OCI-LY3 (cell line): ENCODE measurements around the gene OAT.

Experiments used
- EZH2phosphoT487 ChIP-seq: fragments of 200-600 bp; shearing (Covaris generic); IDR thresholded peaks from 2 replicates; pipeline ENCODE4 v1.6.1; 2018; ENCODE audit warnings: antibody characterized with exemption, mixed run types, low read depth
- TF ChIP-seq, protein P1 (sequence below): fragments of 200-600, 300-600 bp; sonication (generic); IDR thresholded peaks from 2 replicates; pipeline ENCODE4 v1.5.1; 2014; ENCODE audit warnings: antibody characterized with exemption, low read length, low read depth

DNA sequence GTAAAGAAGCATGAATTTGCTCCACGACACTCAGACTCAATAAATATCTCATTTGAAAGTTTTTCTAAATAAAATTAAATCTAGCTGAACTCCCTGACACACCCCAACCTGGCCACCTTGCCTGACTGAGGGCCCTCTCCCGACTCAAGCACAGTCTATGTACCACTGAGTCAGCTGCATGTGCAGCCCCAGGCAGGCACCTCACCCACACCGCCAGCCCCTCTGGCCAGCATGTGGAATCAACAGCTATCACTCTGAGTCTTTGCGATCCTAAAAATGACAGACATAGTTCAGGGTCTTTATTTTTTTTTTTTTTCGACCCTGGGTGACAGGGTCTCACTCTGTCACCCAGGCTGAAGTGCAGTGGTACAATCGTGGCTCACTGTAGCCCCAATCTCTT, 35.2 kb downstream of the OAT start:
- TF ChIP-seq, protein P1, sequence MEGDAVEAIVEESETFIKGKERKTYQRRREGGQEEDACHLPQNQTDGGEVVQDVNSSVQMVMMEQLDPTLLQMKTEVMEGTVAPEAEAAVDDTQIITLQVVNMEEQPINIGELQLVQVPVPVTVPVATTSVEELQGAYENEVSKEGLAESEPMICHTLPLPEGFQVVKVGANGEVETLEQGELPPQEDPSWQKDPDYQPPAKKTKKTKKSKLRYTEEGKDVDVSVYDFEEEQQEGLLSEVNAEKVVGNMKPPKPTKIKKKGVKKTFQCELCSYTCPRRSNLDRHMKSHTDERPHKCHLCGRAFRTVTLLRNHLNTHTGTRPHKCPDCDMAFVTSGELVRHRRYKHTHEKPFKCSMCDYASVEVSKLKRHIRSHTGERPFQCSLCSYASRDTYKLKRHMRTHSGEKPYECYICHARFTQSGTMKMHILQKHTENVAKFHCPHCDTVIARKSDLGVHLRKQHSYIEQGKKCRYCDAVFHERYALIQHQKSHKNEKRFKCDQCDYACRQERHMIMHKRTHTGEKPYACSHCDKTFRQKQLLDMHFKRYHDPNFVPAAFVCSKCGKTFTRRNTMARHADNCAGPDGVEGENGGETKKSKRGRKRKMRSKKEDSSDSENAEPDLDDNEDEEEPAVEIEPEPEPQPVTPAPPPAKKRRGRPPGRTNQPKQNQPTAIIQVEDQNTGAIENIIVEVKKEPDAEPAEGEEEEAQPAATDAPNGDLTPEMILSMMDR = no peak
- TF ChIP-seq EZH2phosphoT487 = no peak
